Measurements from ENCODE around the gene ADAMTSL4.

GRCh38 chr1:150516616-150517015 lies 32.6 kb upstream of the ADAMTSL4 start:
- no peak for TF ChIP-seq CTCF (IDR thresholded peaks at IDR 0.05; ENCODE audit: low read depth, low read length, missing input control)
- no peak for TF ChIP-seq ATF3 (IDR thresholded peaks at IDR 0.05)
- no peak for TF ChIP-seq TAF1 (conservative IDR thresholded peaks at IDR 0.05)

Data from liver (tissue), 3 donors.